Activated CD4-positive, alpha-beta T cell treated with anti-CD3 and anti-CD28 coated beads, Interleukin-2, Interleukin-6, amounts not matched to agents 100 ng/mL and 50 ng/mL, durations not matched to agents 16 hours and 8 hours (primary cell): ENCODE data around the gene PITPNC1.
"Not testable (repeated sequence)": the region's sequence is repeated elsewhere in the genome, so short reads cannot be mapped to it uniquely, and the experiment has no call there.

Experiments
- DNase-seq: peaks from one replicate; pipeline ENCODE4 v3.0.0-alpha.2; 2020

PITPNC1 gene

GRCh38 chr17:67401598-67402504 lies 24.8 kb downstream of the PITPNC1 start:
- DNase-seq, result no peak

GRCh38 chr17:67403065-67403464 lies 26.0 kb downstream of the PITPNC1 start:
- DNase-seq, result no peak

GRCh38 chr17:67403483-67403882 lies 26.4 kb downstream of the PITPNC1 start:
- no peak for DNase-seq

GRCh38 chr17:67408455-67408830 lies 31.4 kb downstream of the PITPNC1 start:
- DNase-seq, result not testable (repeated sequence)

- DNase-seq, result no peak
Measured at GRCh38 chr17:67411397-67411796, 34.3 kb downstream of the PITPNC1 start.

GRCh38 chr17:67412032-67412431 lies 35.0 kb downstream of the PITPNC1 start:
- no peak for DNase-seq

- DNase-seq, result no peak
Measured at GRCh38 chr17:67412941-67413340, 35.9 kb downstream of the PITPNC1 start.

GRCh38 chr17:67413388-67413787 lies 36.3 kb downstream of the PITPNC1 start:
- no peak for DNase-seq

GRCh38 chr17:67414130-67414529 lies 37.0 kb downstream of the PITPNC1 start:
- no peak for DNase-seq

- no peak for DNase-seq
Measured at GRCh38 chr17:67414559-67414958, 37.5 kb downstream of the PITPNC1 start.

- DNase-seq, result no peak
Measured at GRCh38 chr17:67415291-67415690, 38.2 kb downstream of the PITPNC1 start.

- DNase-seq, result no peak
Measured at GRCh38 chr17:67417507-67417906, 40.4 kb downstream of the PITPNC1 start.

- DNase-seq, result no peak
Measured at GRCh38 chr17:67420994-67421393, 43.9 kb downstream of the PITPNC1 start.

GRCh38 chr17:67421869-67422273 lies 44.8 kb downstream of the PITPNC1 start:
- peak; percentile 90 for DNase-seq

GRCh38 chr17:67422296-67422695 lies 45.2 kb downstream of the PITPNC1 start:
- not testable (repeated sequence) for DNase-seq

GRCh38 chr17:67422897-67423296 lies 45.8 kb downstream of the PITPNC1 start:
- DNase-seq, result no peak

- DNase-seq, result no peak
Measured at GRCh38 chr17:67425571-67426160, 48.6 kb downstream of the PITPNC1 start.

GRCh38 chr17:67427424-67427823 lies 50.3 kb downstream of the PITPNC1 start:
- DNase-seq, result no peak

GRCh38 chr17:67430515-67430914 lies 53.4 kb downstream of the PITPNC1 start:
- not testable (repeated sequence) for DNase-seq

GRCh38 chr17:67431249-67432015 lies 54.4 kb downstream of the PITPNC1 start:
- DNase-seq, result peak; percentile 79

- no peak for DNase-seq
Measured at GRCh38 chr17:67433248-67433924, 56.3 kb downstream of the PITPNC1 start.

GRCh38 chr17:67434061-67434525 lies 57.0 kb downstream of the PITPNC1 start:
- DNase-seq, result peak; percentile 67

GRCh38 chr17:67435122-67435521 lies 58.0 kb downstream of the PITPNC1 start:
- DNase-seq, result peak; percentile 81
